ENCODE data around the gene LRRC8B. TPM values are rescaled to one million over a fixed set of nuclear protein-coding genes. Genes with fewer than 3 reads are reported as not detected.

The LRRC8B gene
- total and polyA plus RNA-seq, 2 donors from 2014 or later: 2.4 to 15.1 TPM

DNA sequence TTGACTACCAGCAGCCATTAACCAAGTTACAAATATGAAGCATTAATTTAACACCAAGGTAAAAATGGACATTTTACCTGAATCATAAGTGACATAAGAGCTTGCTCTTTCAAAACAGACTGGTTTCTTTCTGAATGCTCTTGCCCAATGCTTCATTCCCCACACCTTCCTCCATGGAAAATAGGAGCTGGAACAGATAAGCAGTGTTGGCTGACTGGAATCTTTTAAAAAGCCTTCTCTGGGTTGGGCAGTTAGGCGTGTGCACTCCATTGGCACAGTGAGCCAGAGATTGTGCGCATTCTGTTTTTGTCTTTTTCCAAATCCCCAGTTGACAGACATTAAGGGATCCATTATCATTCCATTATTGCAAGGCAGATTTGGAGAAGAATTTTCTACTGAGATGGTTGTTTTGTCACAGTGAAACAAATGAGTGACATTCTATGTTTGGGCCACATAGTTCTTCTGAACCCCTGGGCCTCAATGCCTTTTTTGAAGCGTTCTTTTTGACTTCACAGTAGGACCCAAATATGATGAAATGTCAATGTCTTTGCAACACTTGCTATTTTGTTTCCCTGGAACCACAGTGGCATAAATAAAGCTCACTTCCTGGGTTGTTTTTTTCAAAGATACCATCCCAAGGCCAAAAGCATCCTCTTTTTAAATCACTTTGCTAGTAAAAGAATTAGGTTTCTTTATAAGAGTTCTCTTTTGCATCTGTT, 32.3 kb downstream of the LRRC8B start:
- Histone ChIP-seq H3K4me3 (ENCODE audit: low read length in 3 of 3) (no peak overlapping the region), H3K27ac (ENCODE audit: low read depth in 2 of 2, low read length in 2 of 2) (no peak overlapping the region), H3K9ac (ENCODE audit: low read length in 3 of 3) (no peak overlapping the region), H3K27me3 (ENCODE audit: control insufficient read depth, insufficient read depth, low read length) (no peaks in the 10 kb centered on the region), H3K36me3 (ENCODE audit: control insufficient read depth in 2 of 3, insufficient read depth in 3 of 3, low read length in 3 of 3) (no peaks in the 10 kb centered on the region), H3K4me1 (ENCODE audit: control insufficient read depth in 2 of 3, insufficient read depth in 2 of 3, low read depth in 1 of 3, low read length in 3 of 3) (no peaks in the 10 kb centered on the region), H3K9me3 (ENCODE audit: control insufficient read depth in 2 of 3, insufficient read depth in 1 of 3, low read length in 3 of 3) (no peaks in the 10 kb centered on the region)
- DNase-seq (no peak), FAIRE-seq (no peak)
- intact Hi-C loops (cut with DNase I): no loop called here
- TF ChIP-seq, protein P1, sequence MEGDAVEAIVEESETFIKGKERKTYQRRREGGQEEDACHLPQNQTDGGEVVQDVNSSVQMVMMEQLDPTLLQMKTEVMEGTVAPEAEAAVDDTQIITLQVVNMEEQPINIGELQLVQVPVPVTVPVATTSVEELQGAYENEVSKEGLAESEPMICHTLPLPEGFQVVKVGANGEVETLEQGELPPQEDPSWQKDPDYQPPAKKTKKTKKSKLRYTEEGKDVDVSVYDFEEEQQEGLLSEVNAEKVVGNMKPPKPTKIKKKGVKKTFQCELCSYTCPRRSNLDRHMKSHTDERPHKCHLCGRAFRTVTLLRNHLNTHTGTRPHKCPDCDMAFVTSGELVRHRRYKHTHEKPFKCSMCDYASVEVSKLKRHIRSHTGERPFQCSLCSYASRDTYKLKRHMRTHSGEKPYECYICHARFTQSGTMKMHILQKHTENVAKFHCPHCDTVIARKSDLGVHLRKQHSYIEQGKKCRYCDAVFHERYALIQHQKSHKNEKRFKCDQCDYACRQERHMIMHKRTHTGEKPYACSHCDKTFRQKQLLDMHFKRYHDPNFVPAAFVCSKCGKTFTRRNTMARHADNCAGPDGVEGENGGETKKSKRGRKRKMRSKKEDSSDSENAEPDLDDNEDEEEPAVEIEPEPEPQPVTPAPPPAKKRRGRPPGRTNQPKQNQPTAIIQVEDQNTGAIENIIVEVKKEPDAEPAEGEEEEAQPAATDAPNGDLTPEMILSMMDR (IDR thresholded peaks at IDR 0.05; ENCODE audit: borderline replicate concordance, extremely low read depth, insufficient read depth): no peak

DNA sequence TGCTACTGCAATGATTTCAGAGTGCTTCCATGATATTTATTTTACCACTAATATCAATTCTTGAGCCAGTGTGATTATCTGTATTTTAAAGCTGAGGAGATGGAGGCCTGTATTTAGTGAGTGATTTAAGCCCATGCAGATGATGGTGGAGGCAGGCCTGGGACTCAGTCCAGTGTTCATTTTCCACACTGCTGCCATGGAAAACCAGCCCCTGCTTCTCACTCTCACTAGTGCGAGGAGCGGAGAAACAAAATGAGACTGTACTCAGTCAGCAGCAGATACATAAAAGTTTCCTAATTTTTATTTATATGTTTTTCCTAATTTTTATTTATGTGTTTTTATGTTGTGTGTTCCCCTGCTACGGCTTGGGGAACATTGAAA, 32.8 kb downstream of the LRRC8B start:
- Histone ChIP-seq H3K4me1 (ENCODE audit: control insufficient read depth in 2 of 3, insufficient read depth in 2 of 3, low read depth in 1 of 3, low read length in 3 of 3) (no peaks in the 10 kb centered on the region), H3K4me3 (ENCODE audit: low read length in 3 of 3) (no peak overlapping the region), H3K9ac (ENCODE audit: low read length in 3 of 3) (no peak overlapping the region), H3K27ac (ENCODE audit: low read depth in 2 of 2, low read length in 2 of 2) (no peak overlapping the region), H3K9me3 (ENCODE audit: control insufficient read depth in 2 of 3, insufficient read depth in 1 of 3, low read length in 3 of 3) (no peaks in the 10 kb centered on the region), H3K27me3 (ENCODE audit: control insufficient read depth, insufficient read depth, low read length) (no peaks in the 10 kb centered on the region), H3K36me3 (ENCODE audit: control insufficient read depth in 2 of 3, insufficient read depth in 3 of 3, low read length in 3 of 3) (no peaks in the 10 kb centered on the region)
- DNase-seq: no peak
- FAIRE-seq: no peak
- intact Hi-C loops (cut with DNase I): no loop called here
- TF ChIP-seq, protein P1 (IDR thresholded peaks at IDR 0.05; ENCODE audit: borderline replicate concordance, extremely low read depth, insufficient read depth): no peak

DNA sequence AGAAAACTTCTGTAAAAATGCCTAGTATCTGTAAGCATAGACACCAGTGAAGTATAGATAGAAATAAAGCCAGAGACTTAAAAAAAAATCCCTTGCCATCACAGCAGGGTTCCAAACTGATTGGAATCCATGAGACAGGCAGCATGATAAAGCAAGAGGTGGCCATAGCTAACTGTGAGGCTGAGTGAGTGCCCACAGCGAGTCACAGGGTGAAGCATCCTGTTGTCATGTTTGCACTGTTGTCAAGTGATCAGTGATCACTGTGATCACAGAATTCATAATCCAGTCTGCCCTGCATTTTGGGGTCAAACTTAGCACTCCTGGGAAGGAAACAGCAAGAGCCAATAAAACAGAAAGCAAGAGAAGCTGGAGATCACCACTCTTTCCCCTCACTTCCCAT, 33.3 kb downstream of the LRRC8B start:
- Histone ChIP-seq H3K9ac (ENCODE audit: low read length in 3 of 3) (no peak overlapping the region), H3K27ac (ENCODE audit: low read depth in 2 of 2, low read length in 2 of 2) (no peak overlapping the region), H3K4me1 (ENCODE audit: control insufficient read depth in 2 of 3, insufficient read depth in 2 of 3, low read depth in 1 of 3, low read length in 3 of 3) (no peaks in the 10 kb centered on the region), H3K27me3 (ENCODE audit: control insufficient read depth, insufficient read depth, low read length) (no peaks in the 10 kb centered on the region), H3K4me3 (ENCODE audit: low read length in 3 of 3) (no peak overlapping the region), H3K9me3 (ENCODE audit: control insufficient read depth in 2 of 3, insufficient read depth in 1 of 3, low read length in 3 of 3) (no peaks in the 10 kb centered on the region), H3K36me3 (ENCODE audit: control insufficient read depth in 2 of 3, insufficient read depth in 3 of 3, low read length in 3 of 3) (no peaks in the 10 kb centered on the region)
- intact Hi-C loops (cut with DNase I): no loop called here
- DNase-seq: no peak
- TF ChIP-seq, protein P1 (IDR thresholded peaks at IDR 0.05; ENCODE audit: borderline replicate concordance, extremely low read depth, insufficient read depth): no peak
- no peak for FAIRE-seq

Measured in kidney (tissue), 14 donors.